HEK293T (cell line): Measurements from ENCODE around the gene GOLGA6L7.

Source experiments
- BHLHE40 ChIP-seq: fragments of 450-650 bp; IDR thresholded peaks from 2 replicates; pipeline ENCODE4 v1.6.1; 2016; ENCODE audit warnings: mild to moderate bottlenecking, moderate library complexity, borderline replicate concordance
- ELF4 ChIP-seq: fragments of 450-650 bp; IDR thresholded peaks from 2 replicates; pipeline ENCODE4 v1.6.1; 2017; ENCODE audit warnings: antibody characterized with exemption
- FOXM1 ChIP-seq: fragments of 450-650 bp; IDR thresholded peaks from 2 replicates; pipeline ENCODE4 v1.6.1; 2017; ENCODE audit warnings: mild to moderate bottlenecking, borderline replicate concordance
- LEF1 ChIP-seq: fragments of 450-650 bp; IDR thresholded peaks from 2 replicates; pipeline ENCODE4 v1.6.1; 2017; ENCODE audit warnings: mild to moderate bottlenecking, borderline replicate concordance
- PKNOX1 ChIP-seq: fragments of 450-650 bp; IDR thresholded peaks from 2 replicates; pipeline ENCODE4 v1.6.1; 2016
- SUZ12 ChIP-seq: fragments of 450-650 bp; IDR thresholded peaks from 2 replicates; pipeline ENCODE4 v1.6.1; 2016; ENCODE audit warnings: mild to moderate bottlenecking
- TARDBP ChIP-seq: fragments of 450-650 bp; IDR thresholded peaks from 2 replicates; pipeline ENCODE4 v1.6.1; 2016
- ZNF384 ChIP-seq: fragments of 450-650 bp; IDR thresholded peaks from 2 replicates; pipeline ENCODE4 v1.6.1; 2016

GRCh38 chr15:28873585-28874190, 25.2 kb upstream of the GOLGA6L7 start:
- TF ChIP-seq FOXM1 (no peak), ZNF384 (no peak), LEF1 (no peak), PKNOX1 (no peak), BHLHE40 (no peak), ELF4 (no peak), TARDBP (no peak), SUZ12 (no peak)
